ENCODE measurements around the gene NRXN3. TPM values are rescaled to one million over a fixed set of nuclear protein-coding genes. Genes with fewer than 3 reads are reported as not detected.

The NRXN3 gene
- total RNA-seq, 1 experiment from 2014 or later, result not detected

DNA sequence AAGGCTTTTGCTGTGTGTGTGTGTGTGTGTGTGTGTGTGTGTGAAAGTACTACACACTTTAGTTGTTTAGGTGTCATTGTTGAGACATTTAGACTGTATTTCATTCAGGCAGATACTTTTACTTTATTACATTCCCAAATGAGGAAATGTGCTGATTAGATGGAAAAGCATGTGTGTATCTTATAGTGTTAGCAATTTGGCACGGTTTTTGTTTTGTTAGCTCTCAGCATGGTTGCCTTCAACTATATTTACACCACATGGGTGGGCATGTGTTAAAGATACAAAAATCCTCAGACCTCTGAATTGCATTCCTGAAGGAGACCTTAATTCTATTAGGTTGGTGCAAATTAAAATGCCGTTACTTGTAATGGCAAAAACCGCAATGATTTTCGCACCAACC, 1161.7 kb downstream of the NRXN3 start:
- no peak overlapping the region for H2AFZ ChIP-seq
- no peaks in the 10 kb centered on the region for H4K20me1 ChIP-seq (ENCODE audit: insufficient read depth)
- intact Hi-C loops (cut with micrococcal nuclease; ENCODE audit: unreplicated experiment), result no loop called here
- H3K4me1 ChIP-seq (replicated peaks; ENCODE audit: insufficient read depth), result no peaks in the 10 kb centered on the region
- DNase-seq, result no peak
- TF ChIP-seq, protein P1, sequence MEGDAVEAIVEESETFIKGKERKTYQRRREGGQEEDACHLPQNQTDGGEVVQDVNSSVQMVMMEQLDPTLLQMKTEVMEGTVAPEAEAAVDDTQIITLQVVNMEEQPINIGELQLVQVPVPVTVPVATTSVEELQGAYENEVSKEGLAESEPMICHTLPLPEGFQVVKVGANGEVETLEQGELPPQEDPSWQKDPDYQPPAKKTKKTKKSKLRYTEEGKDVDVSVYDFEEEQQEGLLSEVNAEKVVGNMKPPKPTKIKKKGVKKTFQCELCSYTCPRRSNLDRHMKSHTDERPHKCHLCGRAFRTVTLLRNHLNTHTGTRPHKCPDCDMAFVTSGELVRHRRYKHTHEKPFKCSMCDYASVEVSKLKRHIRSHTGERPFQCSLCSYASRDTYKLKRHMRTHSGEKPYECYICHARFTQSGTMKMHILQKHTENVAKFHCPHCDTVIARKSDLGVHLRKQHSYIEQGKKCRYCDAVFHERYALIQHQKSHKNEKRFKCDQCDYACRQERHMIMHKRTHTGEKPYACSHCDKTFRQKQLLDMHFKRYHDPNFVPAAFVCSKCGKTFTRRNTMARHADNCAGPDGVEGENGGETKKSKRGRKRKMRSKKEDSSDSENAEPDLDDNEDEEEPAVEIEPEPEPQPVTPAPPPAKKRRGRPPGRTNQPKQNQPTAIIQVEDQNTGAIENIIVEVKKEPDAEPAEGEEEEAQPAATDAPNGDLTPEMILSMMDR (conservative IDR thresholded peaks at IDR 0.05), result no peak
- no peak for TF ChIP-seq EZH2 (IDR thresholded peaks at IDR 0.05; ENCODE audit: low read depth)
- no peaks in the 10 kb centered on the region for H3K9me3 ChIP-seq (ENCODE audit: insufficient read depth, low read depth)
- peaks cover 5% of the 10 kb centered on the region; the same call in 1 of the 2 replicates for H3K27me3 ChIP-seq (ENCODE audit: insufficient read depth, low read depth)
- BruUV-seq (replicated peaks), result no TSS peak
- H3K9me2 ChIP-seq (ENCODE audit: insufficient read depth), result no peaks in the 10 kb centered on the region
- no peaks in the 10 kb centered on the region for H3K36me3 ChIP-seq (ENCODE audit: low read depth)
- CTCF ChIA-PET, result no interaction called here
- no peaks in the 10 kb centered on the region for H3K79me2 ChIP-seq (ENCODE audit: low read depth)
- no peak overlapping the region for H3K27ac ChIP-seq
- H3K4me2 ChIP-seq, result no peak overlapping the region
- no peaks in the 10 kb centered on the region for H3F3A ChIP-seq (ENCODE audit: insufficient read depth, low read depth)
- POLR2A ChIA-PET (ENCODE audit: unreplicated experiment), result no interaction called here
- H3K4me3 ChIP-seq, result no peak overlapping the region

DNA sequence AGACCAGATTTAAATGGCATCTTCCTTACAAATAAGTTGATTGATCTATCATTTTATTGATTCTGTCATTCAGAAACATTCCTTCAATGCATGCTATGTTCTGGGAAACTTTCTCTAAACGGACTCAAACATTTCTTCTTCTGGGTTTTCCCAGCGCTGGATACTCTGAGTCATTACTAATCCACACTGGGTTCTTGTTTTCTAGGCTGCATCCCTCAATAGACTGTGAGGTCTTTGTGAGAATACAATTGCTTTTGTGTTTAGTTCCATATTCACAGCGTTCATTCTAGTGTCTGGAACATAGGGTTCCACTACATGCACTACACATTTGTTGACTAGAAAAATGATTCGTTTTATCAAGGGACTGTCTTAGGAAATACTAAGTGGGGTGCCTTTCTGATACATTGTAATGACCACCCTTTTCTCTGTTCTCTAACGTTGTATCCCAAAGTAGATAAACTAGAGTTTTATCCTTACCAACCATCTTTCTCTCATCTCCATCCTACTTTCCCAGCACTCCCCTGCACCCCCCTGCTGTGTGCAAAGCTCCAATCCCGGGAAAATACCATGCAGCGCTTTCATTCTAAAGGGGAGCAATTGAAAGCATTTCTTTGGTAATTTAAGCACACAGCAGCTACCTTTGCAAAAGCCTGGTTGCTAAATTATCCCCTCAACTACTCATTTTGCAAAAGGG, 1162.5 kb downstream of the NRXN3 start:
- no peaks in the 10 kb centered on the region for H3K9me3 ChIP-seq (ENCODE audit: insufficient read depth, low read depth)
- ChIA-PET POLR2A (ENCODE audit: unreplicated experiment) (no interaction called here), CTCF (no interaction called here)
- no peak overlapping the region for H3K27ac ChIP-seq
- H3F3A ChIP-seq (ENCODE audit: insufficient read depth, low read depth), result no peaks in the 10 kb centered on the region
- H4K20me1 ChIP-seq (ENCODE audit: insufficient read depth), result no peaks in the 10 kb centered on the region
- intact Hi-C loops (cut with micrococcal nuclease; ENCODE audit: unreplicated experiment), result no loop called here
- H3K36me3 ChIP-seq (ENCODE audit: low read depth), result no peaks in the 10 kb centered on the region
- H3K4me1 ChIP-seq (replicated peaks; ENCODE audit: insufficient read depth), result no peaks in the 10 kb centered on the region
- H3K27me3 ChIP-seq (ENCODE audit: insufficient read depth, low read depth), result peaks cover 13% of the 10 kb centered on the region; the same call in 1 of the 2 replicates
- H3K4me3 ChIP-seq, result no peak overlapping the region
- BruUV-seq (replicated peaks), result no TSS peak
- TF ChIP-seq EZH2 (IDR thresholded peaks at IDR 0.05; ENCODE audit: low read depth), result no peak
- TF ChIP-seq, protein P1 (conservative IDR thresholded peaks at IDR 0.05), result no peak
- no peaks in the 10 kb centered on the region for H3K79me2 ChIP-seq (ENCODE audit: low read depth)
- DNase-seq, result no peak
- no peak overlapping the region for H2AFZ ChIP-seq
- H3K9me2 ChIP-seq (ENCODE audit: insufficient read depth), result no peaks in the 10 kb centered on the region
- H3K4me2 ChIP-seq, result no peak overlapping the region

DNA sequence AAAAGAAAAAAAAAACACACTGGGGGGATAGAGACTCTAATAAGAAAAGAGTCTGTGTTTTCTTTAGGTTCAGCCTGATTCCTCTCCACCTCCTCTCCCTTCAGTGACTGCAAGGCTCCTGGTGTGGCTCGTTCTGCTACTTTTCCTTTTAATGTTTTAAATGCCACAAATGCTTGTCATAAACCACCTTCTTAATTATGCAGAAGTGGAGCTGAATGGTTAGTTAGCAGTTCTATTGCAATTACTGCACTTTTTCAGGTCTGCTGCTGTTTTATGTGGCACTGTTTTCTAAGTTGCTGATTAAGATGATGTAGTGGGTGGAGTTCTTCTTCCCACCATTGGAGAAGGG, 1163.0 kb downstream of the NRXN3 start:
- no peak for DNase-seq
- Histone ChIP-seq H3K9me3 (ENCODE audit: insufficient read depth, low read depth) (no peaks in the 10 kb centered on the region), H3K36me3 (ENCODE audit: low read depth) (no peaks in the 10 kb centered on the region), H2AFZ (no peak overlapping the region), H3K27ac (no peak overlapping the region), H4K20me1 (ENCODE audit: insufficient read depth) (no peaks in the 10 kb centered on the region), H3F3A (ENCODE audit: insufficient read depth, low read depth) (no peaks in the 10 kb centered on the region), H3K79me2 (ENCODE audit: low read depth) (no peaks in the 10 kb centered on the region), H3K9me2 (ENCODE audit: insufficient read depth) (no peaks in the 10 kb centered on the region), H3K27me3 (ENCODE audit: insufficient read depth, low read depth) (peaks cover 16% of the 10 kb centered on the region; the same call in 1 of the 2 replicates), H3K4me3 (no peak overlapping the region), H3K4me2 (no peak overlapping the region), H3K4me1 (replicated peaks; ENCODE audit: insufficient read depth) (no peaks in the 10 kb centered on the region)
- intact Hi-C loops (cut with micrococcal nuclease; ENCODE audit: unreplicated experiment), result no loop called here
- ChIA-PET POLR2A (ENCODE audit: unreplicated experiment) (no interaction called here), CTCF (no interaction called here)
- no peak for TF ChIP-seq EZH2 (IDR thresholded peaks at IDR 0.05; ENCODE audit: low read depth)
- TF ChIP-seq, protein P1 (conservative IDR thresholded peaks at IDR 0.05), result no peak
- no TSS peak for BruUV-seq (replicated peaks)

Measured in PC-9 (cell line).